HUES64 (cell line): ENCODE results near the gene LTBR.

Experiments
- H3K27ac ChIP-seq: 2 replicates; pipeline ENCODE4 v1.7.0; 2013; ENCODE audit warnings: low read depth, low read length, inconsistent platforms
- H3K27me3 ChIP-seq: 2 replicates; pipeline ENCODE4 v1.6.1; 2013; ENCODE audit warnings: mild to moderate bottlenecking, low read length; ENCODE audit not compliant: insufficient read depth
- H3K36me3 ChIP-seq: 2 replicates; pipeline ENCODE4 v1.6.1; 2013; ENCODE audit warnings: mild to moderate bottlenecking, low read length; ENCODE audit not compliant: insufficient read depth
- H3K4me1 ChIP-seq: 2 replicates; pipeline ENCODE4 v1.6.1; 2013; ENCODE audit warnings: mild to moderate bottlenecking, low read length, moderate library complexity; ENCODE audit not compliant: insufficient read depth
- H3K4me3 ChIP-seq: 2 replicates; pipeline ENCODE4 v1.5.1; 2013; ENCODE audit warnings: mild to moderate bottlenecking, low read length, moderate library complexity
- H3K9ac ChIP-seq: 2 replicates; pipeline ENCODE4 v1.6.1; 2013; ENCODE audit warnings: mild to moderate bottlenecking, low read depth, low read length
- H3K9me3 ChIP-seq: 2 replicates; pipeline ENCODE4 v1.6.1; 2013; ENCODE audit warnings: low read depth, low read length; ENCODE audit not compliant: insufficient read depth
- WGBS: fragments of 150-250, 120-280 bp; methylation state at CpG from one replicate; pipeline ENCODE4 v1.1.7; 2013; ENCODE audit warnings: missing lambda C conversion rate; 5-methylcytosine and 5-hydroxymethylcytosine counted together

LTBR gene

DNA sequence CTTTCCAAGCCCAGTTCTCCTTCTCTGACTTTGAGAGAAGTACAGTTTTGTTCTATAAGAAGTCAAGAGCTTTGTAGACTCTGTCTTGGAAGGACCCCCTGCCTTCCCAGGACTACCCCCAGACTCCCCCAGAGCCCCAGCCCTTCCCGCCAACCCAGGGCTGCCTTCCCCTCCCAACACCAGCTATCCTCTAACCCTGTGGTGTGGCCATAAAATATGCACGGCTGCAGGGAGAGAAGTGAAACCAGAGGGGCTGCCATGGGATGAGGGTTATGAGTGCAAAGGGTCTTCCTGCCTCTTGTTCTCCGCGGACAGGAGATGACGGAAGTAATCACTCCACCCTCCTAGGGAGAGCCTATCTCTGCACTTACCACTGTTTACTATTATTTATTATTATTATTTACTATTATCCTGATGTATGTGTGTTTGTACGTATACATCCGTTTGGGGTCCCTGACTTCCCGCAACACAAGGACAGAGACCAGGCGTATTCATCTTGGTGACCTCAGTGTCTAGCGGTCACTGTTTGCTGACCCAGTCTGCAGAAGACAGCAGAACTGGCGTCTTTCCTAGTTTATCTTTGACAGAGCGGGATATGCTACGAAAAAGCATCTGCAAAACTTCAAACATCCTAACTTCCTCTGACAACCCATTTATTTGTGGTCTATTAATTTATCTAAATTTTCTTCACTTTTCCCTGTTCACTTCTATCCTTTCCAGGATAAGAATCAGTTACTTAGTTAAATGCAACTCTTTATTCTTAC lies 5.1 kb upstream of the LTBR start:
- H3K36me3 ChIP-seq, result no peaks in the 10 kb centered on the region
- WGBS, result 91% methylated on average over 10 of the region's 13 CpGs
- H3K9ac ChIP-seq, result no peak overlapping the region
- no peaks in the 10 kb centered on the region for H3K9me3 ChIP-seq
- H3K4me3 ChIP-seq, result no peak overlapping the region
- no peak overlapping the region for H3K27ac ChIP-seq
- peaks cover 26% of the 10 kb centered on the region for H3K27me3 ChIP-seq
- peaks cover 41% of the 10 kb centered on the region for H3K4me1 ChIP-seq

DNA sequence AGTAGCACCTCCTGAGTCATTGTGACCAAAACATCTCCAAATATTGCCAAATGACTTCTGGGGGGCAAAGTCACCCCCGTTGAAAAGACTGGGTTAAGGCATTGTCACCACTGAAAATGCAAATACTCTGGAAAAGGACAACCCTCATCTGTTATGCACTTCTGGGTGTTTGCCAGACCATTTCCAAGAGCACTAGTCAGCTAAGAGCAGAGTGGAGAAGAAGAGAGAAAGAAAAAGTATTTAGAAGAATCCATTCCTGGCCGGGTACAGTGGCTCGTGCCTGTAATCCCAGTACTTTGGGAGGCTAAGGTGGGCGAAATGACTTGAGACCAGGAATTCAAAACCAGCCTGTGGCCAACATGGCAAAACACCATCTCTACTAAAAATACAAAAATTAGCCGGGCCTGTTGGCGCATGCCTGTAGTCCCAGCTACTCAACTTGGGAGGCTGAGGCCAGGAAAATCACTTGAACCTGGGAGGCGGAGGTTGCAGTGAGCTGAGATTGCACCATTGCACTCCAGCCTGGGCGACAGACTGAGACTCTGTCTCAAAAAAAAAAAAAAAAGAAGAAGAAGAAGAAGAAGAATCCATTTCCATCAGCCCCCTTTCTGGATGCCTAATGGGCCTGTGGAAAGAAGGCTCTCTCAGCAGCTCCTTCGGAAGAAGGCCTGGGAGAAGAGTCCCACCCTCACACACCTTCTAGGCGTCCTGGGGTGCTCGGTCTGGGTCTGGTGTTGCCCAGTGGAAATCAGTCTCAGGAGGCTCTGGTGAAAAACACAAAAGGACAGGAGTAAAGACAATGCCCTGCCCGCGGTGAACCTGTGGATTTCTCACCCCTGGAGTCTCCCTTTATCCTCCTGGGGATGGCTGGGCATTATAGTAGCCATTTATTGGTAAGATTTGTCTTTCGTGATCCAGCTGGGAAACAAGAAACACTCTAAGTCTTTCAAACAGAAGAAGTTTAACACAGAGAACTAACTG lies 3.5 kb upstream of the LTBR start:
- Histone ChIP-seq H3K27me3 (peaks cover 29% of the 10 kb centered on the region), H3K36me3 (no peaks in the 10 kb centered on the region), H3K9ac (no peak overlapping the region), H3K27ac (no peak overlapping the region), H3K4me3 (no peak overlapping the region), H3K4me1 (peaks cover 41% of the 10 kb centered on the region), H3K9me3 (no peaks in the 10 kb centered on the region)
- 86% methylated on average over 13 of the region's 14 CpGs for WGBS

DNA sequence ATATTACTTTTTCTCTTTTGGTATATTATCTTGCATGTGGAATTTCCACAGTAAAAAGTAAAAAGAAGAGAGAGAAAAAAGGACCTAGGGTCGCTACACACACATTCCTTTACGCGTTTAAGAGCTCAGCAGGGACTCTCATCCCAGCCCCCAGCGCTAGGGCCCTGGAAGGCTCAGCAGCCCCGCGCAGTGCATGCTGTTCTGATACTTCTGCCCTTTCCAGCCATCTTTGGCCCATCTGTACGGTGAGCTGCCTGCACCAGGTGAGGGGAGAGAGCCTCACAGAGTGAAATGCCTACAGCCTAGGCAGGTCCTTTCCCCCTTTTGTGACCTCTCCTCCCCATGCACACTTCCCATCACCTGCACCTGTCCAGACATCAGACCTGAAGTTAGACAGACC lies 1.6 kb upstream of the LTBR start:
- Histone ChIP-seq H3K4me3 (no peak overlapping the region), H3K9me3 (no peaks in the 10 kb centered on the region), H3K36me3 (no peaks in the 10 kb centered on the region), H3K27me3 (peaks cover 29% of the 10 kb centered on the region), H3K27ac (no peak overlapping the region), H3K4me1 (peaks cover 23% of the 10 kb centered on the region), H3K9ac (no peak overlapping the region)
- WGBS, result 18% methylated on average over 7 of the region's 7 CpGs

DNA sequence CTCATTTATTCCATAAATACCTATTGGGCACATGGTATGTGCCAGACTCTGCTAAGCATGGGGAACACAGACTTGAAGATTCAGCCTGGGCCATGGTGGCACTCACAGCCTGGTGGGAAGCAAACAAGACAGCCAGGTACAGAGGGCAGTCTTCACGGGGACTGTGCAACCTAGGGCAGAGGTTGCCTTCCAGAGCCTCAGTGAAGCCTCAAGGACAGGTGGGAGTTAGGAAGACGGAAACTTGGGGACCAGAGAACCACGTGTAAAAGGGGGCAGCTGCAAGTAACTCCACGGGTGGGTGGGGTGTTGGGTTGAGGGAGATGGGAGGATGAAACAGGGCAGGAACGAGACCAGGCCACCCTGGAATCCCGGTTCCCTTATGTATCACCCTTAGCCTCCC lies 980 bp upstream of the LTBR start:
- Histone ChIP-seq H3K4me1 (peaks cover 17% of the 10 kb centered on the region), H3K27ac (no peak overlapping the region)
- 89% methylated on average over 6 of the region's 6 CpGs for WGBS

DNA sequence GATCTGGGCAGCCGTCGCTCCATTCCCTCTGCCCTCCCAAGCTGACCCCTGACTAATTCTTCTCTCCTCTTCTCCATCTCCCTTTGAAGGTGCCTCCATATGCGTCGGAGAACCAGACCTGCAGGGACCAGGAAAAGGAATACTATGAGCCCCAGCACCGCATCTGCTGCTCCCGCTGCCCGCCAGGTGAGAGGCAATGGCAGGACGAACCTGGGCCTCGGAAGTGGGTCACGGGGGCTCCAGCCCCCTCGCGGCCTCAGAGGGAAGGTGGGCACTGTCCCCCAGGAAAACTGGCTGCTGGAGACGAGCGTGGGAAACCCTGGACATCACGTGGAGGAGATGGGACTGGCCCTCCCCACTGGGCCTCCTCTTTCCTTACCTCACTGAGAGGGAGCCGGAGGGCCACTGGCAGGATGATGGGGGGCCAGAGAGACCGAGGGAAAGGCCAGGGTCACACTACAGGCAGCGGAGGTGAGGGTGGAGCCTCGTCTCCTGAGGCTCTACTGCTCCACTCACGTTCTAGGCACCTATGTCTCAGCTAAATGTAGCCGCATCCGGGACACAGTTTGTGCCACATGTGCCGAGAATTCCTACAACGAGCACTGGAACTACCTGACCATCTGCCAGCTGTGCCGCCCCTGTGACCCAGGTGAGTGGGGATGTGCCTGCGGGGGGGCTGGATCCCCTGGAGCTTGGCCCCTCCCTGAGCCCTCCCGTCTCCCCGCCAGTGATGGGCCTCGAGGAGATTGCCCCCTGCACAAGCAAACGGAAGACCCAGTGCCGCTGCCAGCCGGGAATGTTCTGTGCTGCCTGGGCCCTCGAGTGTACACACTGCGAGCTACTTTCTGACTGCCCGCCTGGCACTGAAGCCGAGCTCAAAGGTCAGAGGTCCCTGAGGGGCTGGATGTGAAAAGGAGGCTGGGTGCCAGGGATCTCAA lies 806 bp downstream of the LTBR start:
- H3K4me3 ChIP-seq, result no peak overlapping the region

More for the DNA sequence above, 980 bp upstream of the LTBR start:
- no peak overlapping the region for H3K4me3 ChIP-seq
- H3K9ac ChIP-seq, result no peak overlapping the region
- no peaks in the 10 kb centered on the region for H3K36me3 ChIP-seq
- peaks cover 29% of the 10 kb centered on the region for H3K27me3 ChIP-seq
- H3K9me3 ChIP-seq, result no peaks in the 10 kb centered on the region

DNA sequence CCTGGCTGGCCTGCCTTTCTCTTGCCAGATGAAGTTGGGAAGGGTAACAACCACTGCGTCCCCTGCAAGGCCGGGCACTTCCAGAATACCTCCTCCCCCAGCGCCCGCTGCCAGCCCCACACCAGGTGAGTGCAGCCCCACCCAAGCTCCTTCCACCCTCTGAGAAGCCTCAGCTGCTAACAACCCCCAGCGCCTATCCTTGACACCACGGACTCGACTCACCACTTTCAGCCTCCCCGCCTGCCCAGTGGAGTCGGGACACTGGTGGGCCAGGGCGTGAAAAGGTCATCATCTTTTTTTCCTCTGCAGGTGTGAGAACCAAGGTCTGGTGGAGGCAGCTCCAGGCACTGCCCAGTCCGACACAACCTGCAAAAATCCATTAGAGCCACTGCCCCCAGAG lies 2.1 kb downstream of the LTBR start:
- no peak overlapping the region for H3K9ac ChIP-seq
- peaks cover 27% of the 10 kb centered on the region for H3K27me3 ChIP-seq
- no peak overlapping the region for H3K4me3 ChIP-seq
- no peaks in the 10 kb centered on the region for H3K36me3 ChIP-seq
- H3K27ac ChIP-seq, result no peak overlapping the region
- H3K4me1 ChIP-seq, result peaks cover 17% of the 10 kb centered on the region
- WGBS, result 86% methylated on average over 11 of the region's 11 CpGs
- H3K9me3 ChIP-seq, result no peaks in the 10 kb centered on the region

More for the DNA sequence above, 806 bp downstream of the LTBR start:
- no peaks in the 10 kb centered on the region for H3K36me3 ChIP-seq
- H3K9ac ChIP-seq, result no peak overlapping the region
- no peaks in the 10 kb centered on the region for H3K9me3 ChIP-seq
- H3K4me1 ChIP-seq, result peaks cover 17% of the 10 kb centered on the region
- WGBS, result 93% methylated on average over 36 of the region's 36 CpGs
- H3K27me3 ChIP-seq, result peaks cover 29% of the 10 kb centered on the region
- H3K27ac ChIP-seq, result no peak overlapping the region

DNA sequence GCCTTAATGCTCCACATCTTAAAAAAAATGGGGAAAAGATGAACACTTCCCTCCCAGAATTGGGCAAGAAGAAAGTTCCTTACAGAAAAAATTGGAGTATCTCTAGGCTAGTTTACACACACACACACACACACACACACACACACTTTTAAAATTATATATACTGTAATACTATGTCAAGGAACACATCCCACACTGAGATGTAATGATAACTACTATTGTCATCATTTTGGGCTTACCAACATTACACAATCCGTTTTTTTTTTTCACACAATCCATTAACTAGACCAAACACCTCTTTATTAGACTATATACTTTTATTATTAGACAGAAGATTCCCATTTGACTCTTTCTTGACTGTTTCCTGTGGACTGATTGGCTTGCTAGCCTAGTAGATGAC lies 2.5 kb downstream of the LTBR start:
- Histone ChIP-seq H3K27me3 (peaks cover 26% of the 10 kb centered on the region), H3K4me1 (peaks cover 17% of the 10 kb centered on the region), H3K9ac (no peak overlapping the region), H3K36me3 (no peaks in the 10 kb centered on the region), H3K4me3 (no peak overlapping the region), H3K27ac (no peak overlapping the region), H3K9me3 (no peaks in the 10 kb centered on the region)
- 70% methylated on average over 1 of the region's 1 CpG for WGBS

DNA sequence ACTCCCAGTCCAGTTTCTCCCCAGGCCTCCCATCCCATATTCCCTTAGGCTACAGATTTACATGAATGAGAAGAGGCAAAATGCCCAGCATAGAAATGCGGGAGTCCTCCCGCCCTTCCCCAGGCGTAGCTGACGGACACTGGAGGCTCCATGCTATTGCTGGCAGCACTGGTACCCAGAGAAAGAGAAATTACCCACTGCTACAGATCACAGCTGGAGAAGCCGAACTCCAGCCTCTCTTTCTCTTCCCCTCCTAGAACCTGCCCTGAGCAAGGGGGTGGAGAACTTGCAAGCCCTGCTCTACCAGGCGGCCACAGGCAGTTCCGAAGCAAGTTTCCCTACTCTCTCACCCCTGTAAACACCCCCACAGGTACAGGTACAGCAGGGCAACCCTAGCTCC lies 3.6 kb downstream of the LTBR start:
- no peak overlapping the region for H3K9ac ChIP-seq
- 61% methylated on average over 7 of the region's 7 CpGs for WGBS
- no peak overlapping the region for H3K4me3 ChIP-seq
- H3K4me1 ChIP-seq, result peaks cover 10% of the 10 kb centered on the region
- no peaks in the 10 kb centered on the region for H3K36me3 ChIP-seq
- H3K9me3 ChIP-seq, result no peaks in the 10 kb centered on the region
- peaks cover 24% of the 10 kb centered on the region for H3K27me3 ChIP-seq
- no peak overlapping the region for H3K27ac ChIP-seq

DNA sequence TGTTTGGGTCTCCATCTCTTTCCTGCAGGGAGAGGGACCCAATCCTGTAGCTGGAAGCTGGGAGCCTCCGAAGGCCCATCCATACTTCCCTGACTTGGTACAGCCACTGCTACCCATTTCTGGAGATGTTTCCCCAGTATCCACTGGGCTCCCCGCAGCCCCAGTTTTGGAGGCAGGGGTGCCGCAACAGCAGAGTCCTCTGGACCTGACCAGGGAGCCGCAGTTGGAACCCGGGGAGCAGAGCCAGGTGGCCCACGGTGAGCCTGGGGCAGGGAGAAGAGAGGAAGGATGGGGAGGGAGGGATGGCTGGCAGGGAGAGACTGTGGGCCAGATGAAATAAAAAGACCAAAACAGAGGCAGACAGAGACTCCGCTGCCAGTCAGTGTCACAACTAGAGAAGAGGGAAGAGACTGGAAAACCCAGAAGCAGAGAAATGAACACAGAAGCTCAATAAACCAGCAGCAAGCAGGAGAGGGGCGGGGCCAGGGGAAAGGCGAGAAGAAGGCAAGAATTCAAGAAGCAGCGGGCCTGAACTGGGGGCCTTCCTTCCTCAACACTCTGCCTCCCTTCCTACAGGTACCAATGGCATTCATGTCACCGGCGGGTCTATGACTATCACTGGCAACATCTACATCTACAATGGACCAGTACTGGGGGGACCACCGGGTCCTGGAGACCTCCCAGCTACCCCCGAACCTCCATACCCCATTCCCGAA lies 6.3 kb downstream of the LTBR start:
- no peak overlapping the region for H3K9ac ChIP-seq
- H3K4me3 ChIP-seq, result no peak overlapping the region
- no peaks in the 10 kb centered on the region; the same call in 1 of the 2 replicates for H3K4me1 ChIP-seq
- no peaks in the 10 kb centered on the region for H3K36me3 ChIP-seq
- WGBS, result 88% methylated on average over 15 of the region's 15 CpGs
- no peak overlapping the region for H3K27ac ChIP-seq
- no peaks in the 10 kb centered on the region for H3K27me3 ChIP-seq
- H3K9me3 ChIP-seq, result no peaks in the 10 kb centered on the region

DNA sequence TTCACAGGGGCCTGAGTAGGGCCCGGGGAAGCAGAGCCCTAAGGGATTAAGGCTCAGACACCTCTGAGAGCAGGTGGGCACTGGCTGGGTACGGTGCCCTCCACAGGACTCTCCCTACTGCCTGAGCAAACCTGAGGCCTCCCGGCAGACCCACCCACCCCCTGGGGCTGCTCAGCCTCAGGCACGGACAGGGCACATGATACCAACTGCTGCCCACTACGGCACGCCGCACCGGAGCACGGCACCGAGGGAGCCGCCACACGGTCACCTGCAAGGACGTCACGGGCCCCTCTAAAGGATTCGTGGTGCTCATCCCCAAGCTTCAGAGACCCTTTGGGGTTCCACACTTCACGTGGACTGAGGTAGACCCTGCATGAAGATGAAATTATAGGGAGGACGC lies 7.1 kb downstream of the LTBR start:
- Histone ChIP-seq H3K27me3 (no peaks in the 10 kb centered on the region), H3K36me3 (no peaks in the 10 kb centered on the region), H3K4me3 (no peak overlapping the region), H3K9me3 (no peaks in the 10 kb centered on the region), H3K9ac (no peak overlapping the region), H3K4me1 (peaks cover 6% of the 10 kb centered on the region), H3K27ac (no peak overlapping the region)
- WGBS, result 90% methylated on average over 17 of the region's 17 CpGs
